NCI-H1417 (cell line): ENCODE results near the gene RASD2.

Source experiments
- DNase-seq, 3 experiments: peaks; one replicate each; lab custom pipeline; 2025; lab: John Stamatoyannopoulos, UW

The RASD2 gene

GRCh38 chr22:35541254-35541748 lies 670 bp downstream of the RASD2 start:
- peak in 2 of 3 experiments; percentile 16 to 34 for DNase-seq

DNA sequence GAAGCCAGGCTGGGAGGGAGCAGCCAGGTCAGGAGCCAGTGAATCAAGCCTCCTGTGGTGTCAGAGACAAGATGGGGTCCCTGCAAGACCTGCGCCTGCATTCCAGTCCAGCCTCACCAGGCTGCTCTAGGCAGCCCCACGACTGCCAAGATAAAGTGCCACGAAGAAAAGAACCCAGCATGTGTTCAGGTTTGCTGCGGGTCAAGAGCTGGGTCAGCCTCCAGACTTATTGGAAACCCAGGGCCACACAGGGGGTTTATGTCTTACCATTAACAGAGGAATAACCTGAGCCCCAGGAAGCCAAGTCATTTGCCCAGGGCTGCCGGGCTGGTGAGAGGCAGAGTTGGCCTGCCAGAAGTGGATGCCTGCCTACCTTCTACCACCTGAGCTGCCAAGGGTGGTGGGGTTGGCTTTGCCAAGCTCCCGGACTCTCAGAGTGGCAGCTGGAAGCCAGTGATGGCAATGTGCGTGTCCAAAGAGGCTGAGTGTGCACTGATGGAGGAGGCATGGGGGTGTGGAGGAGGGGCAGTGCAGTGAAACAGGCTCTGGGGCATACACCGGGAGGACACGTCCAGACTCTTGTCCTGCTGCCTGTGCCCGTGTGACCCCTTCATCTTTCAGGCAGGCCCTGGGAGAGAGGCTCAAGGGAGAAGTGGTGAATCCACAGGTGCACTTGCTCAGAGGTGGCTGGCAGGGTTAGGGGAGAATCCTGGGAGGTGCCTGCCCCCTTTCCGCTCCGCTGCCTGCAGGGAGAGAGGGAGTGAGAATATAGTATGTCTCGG lies 1.7 kb downstream of the RASD2 start:
- no peak for DNase-seq

- no peak for DNase-seq
These were observed 2.4 kb downstream of the RASD2 start for GRCh38 chr22:35542939-35543516.

GRCh38 chr22:35543702-35544101 lies 3.1 kb downstream of the RASD2 start:
- DNase-seq, result no peak

GRCh38 chr22:35544189-35544588 lies 3.6 kb downstream of the RASD2 start:
- no peak for DNase-seq

DNA sequence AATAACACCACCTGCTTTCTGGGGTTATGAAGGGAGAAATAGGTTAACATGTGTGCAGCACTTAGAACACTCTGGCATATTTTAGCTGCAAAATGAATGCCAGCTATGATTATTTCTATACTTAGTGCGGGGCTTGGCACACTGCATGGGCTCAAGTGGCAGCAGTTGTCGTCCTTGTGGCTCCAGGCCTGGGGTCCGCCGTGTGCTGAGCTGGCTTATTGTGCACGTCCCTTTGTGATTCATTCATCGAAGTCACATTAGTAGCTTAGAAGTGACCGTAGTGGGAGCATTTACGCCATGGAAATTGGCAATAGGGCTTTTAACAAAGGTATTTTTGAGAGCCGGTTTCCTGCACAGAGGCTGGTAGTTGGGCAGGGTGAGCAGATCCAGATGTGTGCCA lies 4.2 kb downstream of the RASD2 start:
- no peak for DNase-seq

- DNase-seq, result no peak
These were observed 6.3 kb downstream of the RASD2 start for GRCh38 chr22:35546886-35547285.

DNA sequence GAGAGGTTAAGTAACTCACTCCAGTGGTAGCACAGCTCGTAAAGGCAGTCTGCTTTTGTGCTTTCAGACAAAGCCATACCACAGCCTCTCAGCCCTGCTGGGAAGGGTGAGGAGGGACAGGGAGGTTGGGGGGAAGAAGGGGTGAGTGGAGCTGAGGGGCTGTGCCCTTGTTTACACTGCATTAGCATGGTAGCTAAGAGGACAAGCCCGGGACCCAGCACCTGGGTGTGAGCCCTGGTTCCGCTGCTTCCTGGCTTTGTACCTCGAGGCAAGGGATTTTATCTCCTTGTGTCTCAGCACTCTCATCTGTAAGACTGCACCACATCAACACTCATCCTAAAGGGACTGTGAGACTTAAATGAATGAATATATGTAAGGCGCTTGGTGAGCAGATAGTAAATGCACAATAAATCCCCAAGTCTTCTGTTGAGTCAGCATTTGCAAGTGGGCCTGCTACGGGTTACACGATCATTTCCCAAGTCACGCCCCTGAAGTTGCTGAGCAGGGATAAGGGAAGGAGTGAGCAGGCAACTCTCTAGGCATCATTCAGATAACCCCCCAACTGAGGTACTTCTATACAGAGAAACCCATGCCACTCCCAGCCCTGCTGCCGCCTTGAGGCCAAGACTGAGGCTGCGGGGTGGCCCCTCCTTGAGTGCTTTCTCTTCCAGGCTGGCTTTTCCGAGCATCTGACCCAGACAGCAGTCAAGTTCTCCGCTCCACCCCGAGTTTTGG lies 7.5 kb downstream of the RASD2 start:
- no peak for DNase-seq

GRCh38 chr22:35548722-35549112 lies 8.1 kb downstream of the RASD2 start:
- DNase-seq, result no peak

DNA sequence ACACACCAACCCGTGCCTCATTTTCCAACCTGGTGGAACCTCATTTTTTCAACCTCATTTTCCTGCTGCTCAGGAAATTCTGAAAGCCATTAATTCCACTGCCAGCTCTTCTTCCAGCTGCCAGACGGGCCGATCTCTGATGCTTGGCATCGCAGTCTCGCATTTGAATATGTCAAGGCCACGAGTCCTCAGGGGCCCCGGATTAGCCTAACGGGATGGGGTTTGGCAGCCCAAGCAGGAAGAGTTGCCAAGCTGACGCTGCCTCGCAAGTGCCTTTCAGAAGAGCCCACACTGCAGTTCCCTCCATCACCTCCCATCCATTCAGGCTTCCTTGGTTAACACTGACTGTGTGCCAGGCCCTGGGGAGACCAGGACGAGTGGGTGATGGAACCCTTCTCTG lies 8.7 kb downstream of the RASD2 start:
- no peak for DNase-seq

- DNase-seq, result no peak
These were observed 11.0 kb downstream of the RASD2 start for GRCh38 chr22:35551549-35552177.

DNA sequence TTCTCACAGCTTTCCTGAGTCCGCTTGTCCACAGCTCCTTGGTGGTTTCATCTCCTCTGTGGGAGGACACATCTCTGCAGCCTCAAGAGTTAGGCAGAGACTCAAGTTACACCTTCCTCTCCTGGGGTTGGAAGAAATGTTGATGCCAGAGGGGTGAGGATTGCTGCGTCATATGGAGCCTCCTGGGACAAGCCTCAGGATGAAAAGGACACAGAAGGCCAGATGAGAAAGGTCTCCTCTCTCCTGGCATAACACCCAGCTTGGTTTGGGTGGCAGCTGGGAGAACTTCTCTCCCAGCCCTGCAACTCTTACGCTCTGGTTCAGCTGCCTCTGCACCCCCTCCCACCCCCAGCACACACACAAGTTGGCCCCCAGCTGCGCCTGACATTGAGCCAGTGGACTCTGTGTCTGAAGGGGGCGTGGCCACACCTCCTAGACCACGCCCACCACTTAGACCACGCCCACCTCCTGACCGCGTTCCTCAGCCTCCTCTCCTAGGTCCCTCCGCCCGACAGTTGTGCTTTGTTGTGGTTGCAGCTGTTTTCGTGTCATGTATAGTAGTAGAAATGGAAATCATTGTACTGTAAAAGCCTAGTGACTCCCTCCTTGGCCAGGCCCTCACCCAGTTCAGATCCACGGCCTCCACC lies 11.7 kb downstream of the RASD2 start:
- peak in 2 of 3 experiments; percentile 5 to 44 for DNase-seq

- DNase-seq, result no peak
These were observed 12.2 kb downstream of the RASD2 start for GRCh38 chr22:35552846-35553245.

GRCh38 chr22:35553341-35553740 lies 12.7 kb downstream of the RASD2 start:
- no peak for DNase-seq

DNA sequence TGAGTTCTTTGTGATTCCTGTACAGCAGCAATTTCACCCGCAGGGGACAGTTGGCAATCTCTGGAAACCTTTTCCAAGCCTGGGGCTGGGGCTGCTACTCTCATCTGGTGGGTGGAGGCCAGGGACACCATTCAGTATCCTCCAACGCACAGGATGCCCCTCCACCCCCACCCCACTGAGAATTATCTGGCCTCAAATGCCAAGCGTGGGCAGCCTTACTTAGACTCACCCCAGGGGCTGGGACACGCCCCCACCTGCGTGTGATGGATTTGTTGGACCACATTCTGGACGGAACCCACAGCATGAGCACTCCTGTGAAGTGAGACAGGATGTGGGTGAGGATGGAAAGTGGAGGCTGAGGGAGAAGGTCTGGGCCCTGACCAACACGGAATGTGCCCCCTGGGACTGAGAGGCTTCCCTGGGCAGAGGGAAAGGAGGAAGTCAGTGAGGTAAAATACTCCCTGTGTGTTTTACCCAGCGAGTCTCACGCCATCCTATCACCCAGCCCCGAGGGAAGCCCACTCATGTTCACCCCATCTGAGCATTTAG lies 13.7 kb downstream of the RASD2 start:
- no peak for DNase-seq

- DNase-seq, result no peak
These were observed 14.9 kb downstream of the RASD2 start for GRCh38 chr22:35555483-35555890.

DNA sequence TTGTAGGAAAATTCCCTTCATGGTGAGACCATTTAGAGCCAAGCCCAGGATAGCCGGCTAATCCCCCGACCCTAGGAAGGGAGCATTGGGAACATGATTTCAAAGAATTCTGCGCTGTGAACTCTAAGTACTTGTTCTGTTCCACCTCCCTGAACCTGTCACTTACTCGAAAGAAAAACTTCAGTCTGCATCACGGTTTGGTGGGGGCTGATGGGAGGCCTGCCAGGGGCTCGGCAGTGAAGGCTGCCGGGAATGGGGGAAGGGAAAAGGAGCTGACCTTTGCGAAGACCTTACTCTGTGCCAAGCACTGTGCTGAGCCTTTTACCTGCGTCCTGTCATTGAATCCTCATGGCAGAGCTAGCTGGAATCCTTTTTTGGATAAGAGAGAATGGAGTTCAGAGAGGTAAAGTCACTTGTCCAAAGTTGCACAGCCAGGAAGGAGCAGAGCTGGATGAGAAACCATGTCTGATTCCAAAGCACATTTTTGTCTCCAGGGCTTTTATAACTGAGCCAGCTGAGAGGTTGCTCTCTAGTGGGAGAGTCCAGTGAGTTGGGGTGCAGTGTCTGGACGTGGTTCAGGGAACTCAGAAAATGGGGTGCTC lies 15.4 kb downstream of the RASD2 start:
- DNase-seq, result no peak

- DNase-seq, result no peak
These were observed 16.0 kb downstream of the RASD2 start for GRCh38 chr22:35556666-35557065.

DNA sequence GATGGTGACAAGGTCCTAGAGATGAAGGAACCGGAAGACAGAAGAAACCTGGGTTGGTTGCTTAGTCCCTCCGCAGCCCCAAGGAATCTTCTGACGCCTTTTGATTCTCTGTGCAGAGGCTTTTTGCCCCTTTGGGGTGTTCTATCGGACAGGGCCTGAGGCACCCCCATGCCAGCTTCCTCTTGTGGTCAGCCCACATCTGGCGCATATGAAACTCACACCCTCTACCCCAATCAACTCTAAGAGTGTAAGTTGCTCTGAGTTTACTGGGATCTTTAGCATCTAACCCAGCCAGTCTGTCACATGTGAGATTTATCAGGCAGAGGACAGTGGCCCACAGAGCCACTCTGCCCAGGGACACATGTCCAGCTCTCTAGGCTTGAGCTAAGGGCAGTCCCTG lies 17.4 kb downstream of the RASD2 start:
- no peak for DNase-seq

DNA sequence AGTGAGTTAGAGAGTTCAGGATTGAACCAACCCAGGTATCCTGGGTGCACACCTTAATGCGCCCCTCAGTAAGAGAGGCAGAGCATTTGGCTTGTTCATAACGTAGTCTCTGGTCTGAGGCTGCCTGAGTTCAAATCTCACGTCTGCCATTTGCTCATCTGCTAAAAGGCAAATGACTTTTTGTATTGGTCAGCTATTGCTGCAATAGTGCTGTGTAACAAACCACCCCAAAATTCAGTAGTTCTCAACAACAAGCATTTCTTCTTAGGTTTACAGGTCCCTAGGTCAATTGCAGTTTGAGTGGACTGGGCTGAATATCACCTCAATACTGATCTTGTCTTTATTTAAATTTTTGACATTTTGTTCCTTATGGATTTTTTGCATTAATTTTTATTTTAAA lies 18.1 kb downstream of the RASD2 start:
- no peak for DNase-seq

DNA sequence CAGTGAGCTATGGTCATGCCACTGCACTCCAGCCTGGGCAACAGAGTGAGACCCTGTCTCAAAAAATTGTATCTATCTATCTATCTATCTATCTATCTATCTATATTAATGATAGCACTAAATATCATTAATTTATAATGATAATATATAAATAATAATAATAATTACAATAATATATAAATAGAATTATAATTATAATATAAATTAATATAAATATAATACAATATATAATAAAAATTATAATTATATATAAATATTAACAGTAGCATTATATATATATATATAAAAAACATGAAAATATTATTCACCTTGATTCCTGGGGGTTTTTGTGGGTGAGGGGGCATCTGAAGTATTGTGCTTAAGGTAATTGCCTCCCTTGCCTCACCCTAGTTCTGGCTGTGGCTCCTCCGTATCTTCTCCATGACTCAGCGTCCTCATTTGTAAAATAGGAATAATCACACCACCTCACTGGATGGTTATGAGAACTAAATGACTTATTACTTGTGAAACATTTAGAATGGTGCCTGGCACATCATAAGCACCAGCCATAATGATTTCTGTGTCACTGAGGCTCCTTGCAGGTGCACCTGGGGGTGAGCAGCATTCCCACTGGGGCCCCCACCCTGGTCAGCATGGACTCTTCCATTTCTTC lies 18.8 kb downstream of the RASD2 start:
- DNase-seq, result no peak
